Measurements from ENCODE around the gene MCMBP.
"Not testable (repeated sequence)": the region's sequence is repeated elsewhere in the genome, so short reads cannot be mapped to it uniquely, and the experiment has no call there.

DNA sequence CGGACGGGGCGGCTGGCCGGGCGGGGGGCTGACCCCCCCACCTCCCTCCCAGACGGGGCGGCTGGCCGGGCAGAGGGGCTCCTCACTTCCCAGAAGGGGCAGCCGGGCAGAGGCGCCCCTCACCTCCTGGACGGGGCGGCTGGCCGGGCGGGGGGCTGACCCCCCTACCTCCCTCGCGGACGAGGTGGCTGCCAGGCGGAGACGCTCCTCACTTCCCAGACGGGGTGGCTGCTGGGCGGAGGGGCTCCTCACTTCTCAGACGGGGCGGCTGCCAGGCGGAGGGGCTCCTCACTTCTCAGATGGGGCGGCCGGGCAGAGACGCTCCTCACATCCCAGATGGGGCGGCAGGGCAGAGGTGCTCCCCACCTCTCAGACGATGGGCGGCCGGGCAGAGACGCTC, 77.5 kb downstream of the MCMBP start:
- TF ChIP-seq, protein P1, sequence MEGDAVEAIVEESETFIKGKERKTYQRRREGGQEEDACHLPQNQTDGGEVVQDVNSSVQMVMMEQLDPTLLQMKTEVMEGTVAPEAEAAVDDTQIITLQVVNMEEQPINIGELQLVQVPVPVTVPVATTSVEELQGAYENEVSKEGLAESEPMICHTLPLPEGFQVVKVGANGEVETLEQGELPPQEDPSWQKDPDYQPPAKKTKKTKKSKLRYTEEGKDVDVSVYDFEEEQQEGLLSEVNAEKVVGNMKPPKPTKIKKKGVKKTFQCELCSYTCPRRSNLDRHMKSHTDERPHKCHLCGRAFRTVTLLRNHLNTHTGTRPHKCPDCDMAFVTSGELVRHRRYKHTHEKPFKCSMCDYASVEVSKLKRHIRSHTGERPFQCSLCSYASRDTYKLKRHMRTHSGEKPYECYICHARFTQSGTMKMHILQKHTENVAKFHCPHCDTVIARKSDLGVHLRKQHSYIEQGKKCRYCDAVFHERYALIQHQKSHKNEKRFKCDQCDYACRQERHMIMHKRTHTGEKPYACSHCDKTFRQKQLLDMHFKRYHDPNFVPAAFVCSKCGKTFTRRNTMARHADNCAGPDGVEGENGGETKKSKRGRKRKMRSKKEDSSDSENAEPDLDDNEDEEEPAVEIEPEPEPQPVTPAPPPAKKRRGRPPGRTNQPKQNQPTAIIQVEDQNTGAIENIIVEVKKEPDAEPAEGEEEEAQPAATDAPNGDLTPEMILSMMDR (IDR thresholded peaks at IDR 0.05; ENCODE audit: insufficient read depth, low read length), result not testable (repeated sequence)
- TF ChIP-seq GABPA (IDR thresholded peaks at IDR 0.05; ENCODE audit: low read depth), result not testable (repeated sequence)

Data from HL-60 (cell line).